Stimulated activated CD8-positive, alpha-beta memory T cell treated with anti-CD3 and anti-CD28 coated beads, Interleukin-12 subunit alpha, Interleukin-12 subunit beta, amount 100 ng/mL, for 24 hours (primary cell): ENCODE data around the gene C9.
"Not testable (repeated sequence)": the region's sequence is repeated elsewhere in the genome, so short reads cannot be mapped to it uniquely, and the experiment has no call there.

Experiments used
- DNase-seq: peaks from one replicate; pipeline ENCODE4 v3.0.0-alpha.2; 2020; ENCODE audit errors: extremely low read depth

The C9 gene

GRCh38 chr5:39373791-39374190, 9.5 kb upstream of the C9 start:
- no peak for DNase-seq

DNA sequence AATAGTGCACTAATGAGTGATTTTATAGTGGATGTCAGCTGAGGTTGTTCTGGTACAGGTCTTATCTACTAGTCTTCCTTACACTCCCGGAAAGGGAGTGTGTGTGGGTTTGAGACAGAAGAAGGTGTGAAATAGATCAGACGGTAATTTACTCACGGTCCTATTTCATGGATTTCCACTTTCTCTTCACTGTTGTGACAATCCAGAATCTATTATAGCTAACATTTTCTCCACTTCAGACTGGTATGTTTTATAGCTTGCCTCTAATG, 7.0 kb upstream of the C9 start:
- no peak for DNase-seq

DNA sequence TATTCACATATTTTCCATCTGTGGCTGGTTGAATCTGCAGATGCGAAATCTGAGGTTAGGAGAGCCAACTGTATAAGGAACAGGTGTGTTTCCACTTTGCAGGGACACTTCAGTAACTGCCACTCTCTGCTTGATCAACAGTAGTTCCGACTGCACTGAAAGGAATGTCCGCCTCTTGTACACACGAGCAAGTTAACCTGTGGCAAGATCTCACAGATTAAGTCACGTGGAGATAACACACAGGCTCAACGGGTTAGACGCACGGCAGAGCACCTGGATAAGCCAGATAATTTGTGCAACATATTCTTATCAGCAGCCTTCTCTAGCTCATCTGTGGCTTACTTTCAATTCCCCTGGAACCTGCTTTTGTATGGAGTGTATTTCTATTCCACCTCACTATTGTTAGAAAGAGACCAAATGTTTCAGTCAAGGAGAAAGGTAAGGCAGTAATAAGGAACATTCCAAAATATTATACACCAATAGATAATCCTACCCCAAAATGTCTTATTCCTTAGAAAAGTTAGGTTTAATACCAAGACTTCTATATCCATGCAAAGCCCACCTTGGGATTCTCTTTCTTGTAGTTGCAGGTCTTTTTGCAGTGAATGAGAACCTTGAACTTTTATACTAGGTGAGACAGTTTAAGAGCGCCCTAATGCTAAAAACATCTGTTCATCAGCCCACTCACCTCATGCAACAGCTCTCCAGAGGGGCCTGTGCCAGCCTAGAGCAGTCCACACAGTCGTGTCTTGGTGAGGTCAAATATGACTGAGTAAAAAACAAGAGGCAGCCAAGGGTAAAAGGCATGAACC, 6.5 kb upstream of the C9 start:
- no peak for DNase-seq

GRCh38 chr5:39369123-39369815, 5.0 kb upstream of the C9 start:
- DNase-seq: no peak

- DNase-seq: no peak
Observed at GRCh38 chr5:39368116-39368515, 3.8 kb upstream of the C9 start.

DNA sequence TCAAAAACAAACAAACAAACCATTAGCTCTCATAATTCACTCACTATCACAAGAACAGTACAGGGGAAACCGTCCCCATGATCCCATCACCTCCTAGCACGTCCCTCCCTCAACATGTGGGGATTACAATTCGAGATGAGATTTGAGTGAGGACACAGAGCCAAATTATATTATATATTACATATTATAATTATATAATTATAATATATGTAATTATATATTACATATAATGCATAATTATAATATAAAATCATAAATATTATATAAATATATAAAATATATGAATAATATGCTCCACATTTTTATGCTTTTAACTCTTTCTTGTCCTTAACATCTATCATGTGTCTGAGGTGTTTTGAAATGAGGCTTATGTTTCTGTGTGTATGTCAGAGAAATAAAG, 3.4 kb upstream of the C9 start:
- DNase-seq: no peak

DNA sequence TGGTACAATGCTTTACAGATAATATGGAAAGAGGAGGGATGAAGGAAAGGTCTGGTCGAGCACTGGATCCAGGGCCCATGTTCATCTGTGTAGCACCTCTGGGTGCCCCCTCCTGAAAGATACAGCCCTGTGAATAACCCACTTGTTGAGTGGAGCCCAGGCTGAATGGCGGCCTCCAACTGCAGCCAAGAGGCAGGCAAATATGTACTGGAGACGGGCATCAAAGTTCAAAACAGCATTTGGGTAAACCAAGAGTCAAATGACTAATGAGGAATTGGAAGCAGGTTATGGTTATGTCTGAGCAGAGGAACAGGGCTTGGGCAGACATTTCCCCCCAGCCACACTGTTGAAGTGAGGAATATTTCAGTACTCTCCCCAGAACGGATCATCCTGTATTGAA, 1.1 kb downstream of the C9 start:
- no peak for DNase-seq

GRCh38 chr5:39362646-39363045, 1.6 kb downstream of the C9 start:
- DNase-seq: no peak

- no peak for DNase-seq
Observed at GRCh38 chr5:39361306-39361705, 3.0 kb downstream of the C9 start.

DNA sequence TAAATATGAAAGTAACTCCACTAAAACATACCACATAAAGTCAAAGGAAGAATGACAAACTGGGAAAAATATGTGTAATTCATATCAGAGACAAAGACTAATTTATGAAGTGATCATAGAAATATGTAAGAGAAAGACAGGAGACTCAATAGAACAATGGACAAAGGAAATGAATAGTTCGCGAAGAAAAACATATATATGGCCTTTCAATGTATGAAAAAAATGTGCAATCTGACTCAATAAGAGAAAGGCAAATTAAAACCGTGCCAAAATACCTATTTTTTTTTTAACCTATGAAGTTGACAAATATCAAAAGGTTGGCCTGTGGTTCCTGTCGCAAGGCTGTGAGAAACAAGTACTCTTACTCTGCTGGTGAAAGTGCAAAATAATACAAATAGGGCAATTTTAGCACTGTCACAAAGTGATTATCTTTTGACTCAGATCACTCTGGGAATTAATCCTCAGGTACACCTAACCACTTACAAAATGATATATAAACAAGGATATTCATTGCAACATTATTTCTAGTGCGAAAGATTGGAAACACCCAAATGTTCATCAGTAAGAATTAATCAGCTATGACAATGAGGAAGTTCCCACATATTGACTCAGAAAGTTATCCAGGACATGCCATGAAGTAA, 3.7 kb downstream of the C9 start:
- no peak for DNase-seq

DNA sequence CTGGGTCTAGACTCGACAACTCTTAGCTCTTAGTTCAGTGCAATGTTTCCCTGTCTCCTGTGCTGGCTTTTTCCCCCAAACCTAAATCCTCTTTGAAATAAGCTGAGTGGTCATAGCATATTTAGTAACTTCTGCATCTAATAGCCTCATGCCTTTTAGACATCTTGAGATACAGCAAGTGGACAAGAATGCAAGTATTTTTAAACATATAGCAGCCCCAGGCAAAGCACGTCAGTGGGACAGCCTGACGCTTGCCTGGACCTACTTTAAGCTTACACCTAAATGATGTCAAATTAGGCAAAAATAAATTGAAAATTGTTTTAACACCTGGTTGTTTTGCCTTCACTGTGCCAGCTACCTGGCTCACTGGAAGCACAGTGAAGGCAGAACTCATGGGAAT, 8.0 kb downstream of the C9 start:
- DNase-seq: no peak

- DNase-seq: no peak
Observed at GRCh38 chr5:39355324-39355723, 9.0 kb downstream of the C9 start.

- DNase-seq: no peak
Observed at GRCh38 chr5:39353717-39354399, 10.4 kb downstream of the C9 start.

- DNase-seq: no peak
Observed at GRCh38 chr5:39352951-39353350, 11.3 kb downstream of the C9 start.

GRCh38 chr5:39352170-39352569, 12.1 kb downstream of the C9 start:
- DNase-seq: no peak

DNA sequence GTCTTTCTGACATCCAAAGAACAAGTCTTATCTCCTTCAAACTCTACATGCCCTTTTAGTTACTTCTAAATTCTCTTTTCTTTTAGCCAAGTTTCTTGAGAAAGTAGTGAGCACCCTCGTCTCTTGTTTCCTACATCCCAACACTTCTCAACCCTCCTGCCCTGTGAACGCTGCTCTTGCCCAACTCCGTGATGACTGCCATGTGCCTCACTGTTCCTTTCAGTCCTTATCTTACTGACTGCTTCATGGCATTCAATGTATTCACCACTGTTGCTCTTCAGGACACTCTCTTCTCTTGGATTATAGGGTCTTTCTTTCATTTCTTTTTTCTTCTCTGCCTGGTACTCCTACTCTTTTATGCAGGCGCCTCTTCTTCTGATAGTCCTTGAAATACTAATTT, 14.8 kb downstream of the C9 start:
- no peak for DNase-seq

- no peak for DNase-seq
Observed at GRCh38 chr5:39342460-39342859, 21.8 kb downstream of the C9 start.

- DNase-seq: no peak
Observed at GRCh38 chr5:39341896-39342295, 22.4 kb downstream of the C9 start.

DNA sequence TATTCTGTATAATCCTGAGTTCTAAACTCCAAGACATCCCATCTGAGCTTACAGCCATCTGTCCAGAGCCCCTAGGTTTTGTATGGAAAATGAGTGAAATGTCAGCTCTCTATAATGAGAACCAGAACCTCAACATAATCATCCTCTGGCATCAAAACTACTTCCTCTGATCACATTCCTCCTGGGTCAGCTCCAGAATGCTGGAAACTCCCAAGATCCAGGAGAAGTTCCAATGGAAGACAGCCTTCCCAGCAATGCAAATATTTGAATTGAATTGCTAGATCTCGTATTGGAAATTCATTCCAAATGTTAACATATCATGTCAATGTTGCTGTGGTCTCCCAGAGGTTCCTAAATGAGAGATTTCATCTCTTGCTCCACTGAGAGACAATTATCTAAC, 23.8 kb downstream of the C9 start:
- no peak for DNase-seq

DNA sequence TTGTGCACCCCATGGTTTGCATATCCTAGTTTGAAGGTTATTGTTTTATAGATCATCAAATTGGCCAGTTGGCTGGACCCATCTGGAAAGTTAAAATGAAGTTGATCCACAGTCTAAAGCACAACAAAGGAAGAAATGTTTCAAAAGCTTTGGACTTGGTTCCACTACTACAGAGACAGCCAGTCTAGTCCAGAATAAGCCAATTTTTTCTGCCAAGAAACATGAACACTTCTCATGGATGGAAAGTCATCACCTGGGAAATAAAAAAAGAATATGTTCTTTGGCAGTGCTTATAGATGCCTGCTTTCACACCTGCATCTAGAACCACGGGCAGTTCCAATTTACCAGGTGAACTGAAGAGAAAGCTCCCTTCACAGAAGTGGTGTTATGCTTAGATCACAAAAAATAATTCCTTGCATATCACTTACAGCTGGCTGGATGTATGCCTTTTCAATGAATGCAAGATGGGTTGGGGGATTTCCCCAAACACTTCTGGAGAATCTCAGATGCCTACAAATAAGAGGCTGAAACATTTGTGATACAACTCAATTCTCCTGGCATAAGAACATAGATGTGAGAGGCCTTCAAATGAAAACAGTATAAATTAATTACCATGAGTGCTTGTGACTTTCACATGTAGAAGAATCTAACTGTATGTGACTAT, 26.9 kb downstream of the C9 start:
- no peak for DNase-seq

GRCh38 chr5:39334296-39334695, 30.0 kb downstream of the C9 start:
- DNase-seq: not testable (repeated sequence)

DNA sequence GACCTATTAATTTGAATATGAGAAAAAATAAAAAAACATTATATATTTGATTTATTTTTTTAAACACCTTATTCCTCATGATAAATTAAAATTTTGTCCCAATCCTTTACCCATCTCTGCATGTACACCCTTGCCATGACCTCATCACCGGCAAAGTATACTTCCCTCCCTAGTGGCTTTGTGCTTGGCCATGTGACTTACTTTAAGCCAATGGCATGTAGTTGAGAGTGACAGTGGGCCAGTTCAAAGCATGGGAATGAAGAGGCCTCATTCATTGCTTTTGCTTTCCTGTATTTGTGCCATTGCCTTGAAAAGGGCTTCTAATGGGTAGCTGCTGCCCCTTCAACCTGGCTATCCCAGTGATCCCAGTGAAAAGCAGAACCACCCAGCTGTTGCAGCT, 31.2 kb downstream of the C9 start:
- no peak for DNase-seq
